ENCODE data around the gene RSRC1. TPM values are rescaled to one million over a fixed set of nuclear protein-coding genes. Genes with fewer than 3 reads are reported as not detected.

Gene RSRC1
- total and polyA plus RNA-seq, 12 donors = 12.6 to 27.6 (median 21.4) TPM

DNA sequence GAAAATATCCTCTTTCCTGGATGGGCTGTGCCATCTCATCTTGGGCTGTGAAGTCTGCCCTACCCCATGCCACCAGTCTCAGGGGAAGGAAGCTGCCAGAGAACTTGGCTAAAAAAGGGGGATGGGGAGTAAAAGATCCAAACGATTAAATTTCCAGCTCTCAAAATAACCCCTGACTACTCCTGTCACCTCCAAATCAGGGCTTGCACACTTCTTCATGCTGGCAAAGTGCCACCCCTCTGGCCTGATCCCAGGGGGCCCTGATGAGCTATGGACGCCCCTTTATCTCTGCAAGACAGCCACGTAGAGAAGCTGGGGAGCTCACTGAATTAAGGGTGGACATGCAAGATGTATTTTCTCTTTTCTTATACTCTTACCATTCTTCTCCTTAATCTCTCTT lies 459.9 kb downstream of the RSRC1 start:
- peaks cover 0 to 16% (median 0%) of the 10 kb centered on the region in 7 donors for H3K27me3 ChIP-seq
- DNase-seq (peak in 1 of 2 donors; percentile 30), ATAC-seq (no peak)
- H3K36me3 ChIP-seq = no peaks in the 10 kb centered on the region
- H3K4me3 ChIP-seq = no peak overlapping the region
- intact Hi-C loops (cut with DNase I) = loop anchor here in 5 of 10 donors (5.0 to 10.0 kb wide), 3 partner anchors 73 to 235 kb away; partner anchors contain the start of genes GFM1 (in 4 of the 5) and MFSD1 (in 1 of the 5)
- H3K9me3 ChIP-seq = peaks cover 0 to 5% (median 0%) of the 10 kb centered on the region in 11 donors
- peak overlapping the region in 9 of 10 donors; percentile 42 to 91 (median 71) for H3K27ac ChIP-seq
- peaks cover 0 to 37% (median 14%) of the 10 kb centered on the region in 9 donors for H3K4me1 ChIP-seq
- TF ChIP-seq, protein P1, sequence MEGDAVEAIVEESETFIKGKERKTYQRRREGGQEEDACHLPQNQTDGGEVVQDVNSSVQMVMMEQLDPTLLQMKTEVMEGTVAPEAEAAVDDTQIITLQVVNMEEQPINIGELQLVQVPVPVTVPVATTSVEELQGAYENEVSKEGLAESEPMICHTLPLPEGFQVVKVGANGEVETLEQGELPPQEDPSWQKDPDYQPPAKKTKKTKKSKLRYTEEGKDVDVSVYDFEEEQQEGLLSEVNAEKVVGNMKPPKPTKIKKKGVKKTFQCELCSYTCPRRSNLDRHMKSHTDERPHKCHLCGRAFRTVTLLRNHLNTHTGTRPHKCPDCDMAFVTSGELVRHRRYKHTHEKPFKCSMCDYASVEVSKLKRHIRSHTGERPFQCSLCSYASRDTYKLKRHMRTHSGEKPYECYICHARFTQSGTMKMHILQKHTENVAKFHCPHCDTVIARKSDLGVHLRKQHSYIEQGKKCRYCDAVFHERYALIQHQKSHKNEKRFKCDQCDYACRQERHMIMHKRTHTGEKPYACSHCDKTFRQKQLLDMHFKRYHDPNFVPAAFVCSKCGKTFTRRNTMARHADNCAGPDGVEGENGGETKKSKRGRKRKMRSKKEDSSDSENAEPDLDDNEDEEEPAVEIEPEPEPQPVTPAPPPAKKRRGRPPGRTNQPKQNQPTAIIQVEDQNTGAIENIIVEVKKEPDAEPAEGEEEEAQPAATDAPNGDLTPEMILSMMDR (IDR thresholded peaks at IDR 0.05) = no peak
- WGBS, 2 donors = 15 to 31% methylated on average over 3 of the region's 3 CpGs

DNA sequence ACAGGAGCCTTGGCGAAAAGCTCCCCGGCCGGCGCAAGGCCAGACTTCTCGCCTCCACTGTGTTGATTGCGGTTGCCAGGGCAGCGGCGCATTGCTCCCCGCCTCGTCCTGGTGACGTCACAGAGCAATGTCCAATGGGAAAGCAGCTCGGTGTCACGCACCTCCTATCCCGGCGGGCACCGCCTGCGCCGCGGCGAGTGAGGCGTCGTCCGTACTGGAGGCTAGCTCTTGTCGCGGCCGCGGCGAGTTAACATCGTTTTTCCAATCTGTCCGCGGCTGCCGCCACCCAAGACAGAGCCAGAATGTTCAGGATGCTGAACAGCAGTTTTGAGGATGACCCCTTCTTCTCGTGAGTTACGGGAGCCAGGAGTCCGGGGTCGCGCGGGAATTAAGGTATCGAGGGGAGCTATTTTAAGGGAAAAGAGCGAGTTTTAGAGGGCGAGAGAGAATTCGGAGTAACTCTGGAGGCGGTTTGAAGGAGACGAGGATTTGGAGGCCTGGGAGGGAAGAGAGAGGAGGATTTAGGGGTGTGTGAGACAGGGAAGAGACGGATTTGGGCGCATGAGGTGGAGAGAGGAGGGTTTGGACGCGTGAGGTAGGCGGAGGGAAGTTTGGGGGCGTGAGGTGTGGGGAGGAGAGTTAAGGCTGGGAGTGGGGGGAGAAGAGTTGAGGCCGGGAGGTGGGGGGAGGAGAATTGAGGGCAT lies 461.3 kb downstream of the RSRC1 start, which contains the start of gene MLF1:
Gene MLF1 (plus strand): TSS at position 196 of the 704 bp plus-strand sequence. CDS start 107 bp downstream, at position 303.
- 0 to 1% methylated on average over 51 of the region's 51 CpGs for WGBS, 2 donors
- intact Hi-C loops (cut with DNase I) = loop anchor here in 5 of 10 donors (5.0 to 10.0 kb wide), 3 partner anchors 71 to 234 kb away; partner anchors contain the start of genes GFM1 (in 4 of the 5) and MFSD1 (in 1 of the 5)
- ATAC-seq = peak; percentile 99 to 100 (median 99)

DNA sequence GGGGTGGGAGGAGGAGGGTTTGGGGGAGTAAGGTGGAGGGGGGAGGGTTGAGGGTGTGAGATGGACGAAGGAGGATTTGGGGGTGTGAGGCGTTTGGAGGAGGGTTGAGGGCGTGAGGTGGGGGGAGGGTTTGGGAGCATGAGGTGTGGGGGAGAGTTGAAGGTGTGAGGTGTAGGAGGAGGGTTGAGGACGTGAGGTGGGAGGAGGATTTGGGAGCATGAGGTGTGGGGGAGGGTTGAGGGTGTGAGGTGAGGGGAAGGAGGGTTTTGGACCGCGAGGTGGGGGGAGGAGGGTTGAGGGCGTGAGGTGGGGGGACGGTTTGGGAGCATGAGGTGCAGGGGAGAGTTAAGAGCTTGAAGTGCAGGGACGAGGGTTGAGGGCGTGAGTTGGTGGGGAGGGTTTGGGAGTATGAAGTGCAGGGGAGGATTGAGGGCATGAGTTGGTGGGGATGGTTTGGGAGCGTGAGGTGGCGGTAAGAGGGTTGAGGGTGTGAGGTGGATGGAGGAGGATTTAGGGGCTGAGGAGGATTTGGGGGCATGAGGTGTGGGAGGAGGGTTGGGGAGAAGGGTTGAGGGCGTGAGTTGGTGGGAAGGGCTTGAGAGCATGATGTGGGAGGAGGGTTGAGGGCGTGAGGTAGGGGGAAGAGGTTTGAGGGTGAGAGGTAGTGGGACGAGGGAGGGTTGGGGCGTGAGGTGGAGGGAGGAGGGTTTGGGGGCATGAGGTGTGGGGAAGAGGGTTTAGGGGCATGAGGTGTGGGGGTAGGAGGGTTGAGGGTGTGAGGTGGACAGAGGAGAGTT lies 462.3 kb downstream of the RSRC1 start:
- Histone ChIP-seq H3K4me1 (peaks cover 0 to 37% (median 14%) of the 10 kb centered on the region in 9 donors), H3K27ac (peak overlapping the region in 4 of 10 donors; percentile 6 to 43 (median 23)), H3K36me3 (no peaks in the 10 kb centered on the region), H3K4me3 (peak overlapping the region in 9 of 10 donors; percentile 14 to 80 (median 35)), H3K9me3 (no peaks in the 10 kb centered on the region), H3K27me3 (peaks cover 0 to 16% (median 0%) of the 10 kb centered on the region in 7 donors)
- intact Hi-C loops (cut with DNase I) = loop anchor here in 5 of 10 donors (5.0 to 10.0 kb wide), 3 partner anchors 70 to 233 kb away; partner anchors contain the start of genes GFM1 (in 4 of the 5) and MFSD1 (in 1 of the 5)
- TF ChIP-seq, protein P1 (IDR thresholded peaks at IDR 0.05) = no peak
- 53 to 73% methylated on average over 15 to 16 of the region's 16 CpGs for WGBS, 2 donors
- ATAC-seq (peak in 1 of 8 donors; percentile 1), DNase-seq (no peak)

More for the DNA sequence above, 461.3 kb downstream of the RSRC1 start, which contains the start of gene MLF1:
- H3K27me3 ChIP-seq = peaks cover 0 to 16% (median 0%) of the 10 kb centered on the region in 7 donors
- H3K4me1 ChIP-seq = peaks cover 0 to 37% (median 14%) of the 10 kb centered on the region in 9 donors
- no peaks in the 10 kb centered on the region for H3K9me3 ChIP-seq
- no peaks in the 10 kb centered on the region for H3K36me3 ChIP-seq
- TF ChIP-seq, protein P1 (IDR thresholded peaks at IDR 0.05) = no peak
- H3K4me3 ChIP-seq = peak within 1 kb of the TSS; percentile 57 to 92 (median 66)
- H3K27ac ChIP-seq = peak within 1 kb of the TSS; percentile 67 to 91 (median 80)
- DNase-seq = peak; percentile 97 to 98

DNA sequence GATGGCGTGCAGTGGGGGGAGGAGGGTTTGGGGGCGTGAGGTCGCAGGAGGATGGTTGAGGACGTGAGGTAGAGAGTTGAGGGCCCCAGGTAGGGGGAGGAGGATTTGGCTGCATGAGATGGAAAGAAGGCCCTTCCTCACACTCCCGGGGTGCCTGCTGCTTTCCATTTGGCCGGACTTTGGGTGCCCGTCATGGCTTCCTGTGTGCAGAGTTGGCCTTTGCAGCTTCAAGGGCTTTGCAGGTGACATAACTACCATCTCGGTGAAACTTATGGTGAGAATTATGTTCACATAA lies 462.8 kb downstream of the RSRC1 start:
- Histone ChIP-seq H3K36me3 (no peaks in the 10 kb centered on the region), H3K4me3 (peak overlapping the region in 9 of 10 donors; percentile 14 to 80 (median 35)), H3K9me3 (no peaks in the 10 kb centered on the region), H3K27me3 (peaks cover 0 to 16% (median 0%) of the 10 kb centered on the region in 7 donors), H3K4me1 (peaks cover 0 to 43% (median 15%) of the 10 kb centered on the region in 9 donors), H3K27ac (peak overlapping the region in 6 of 10 donors; percentile 6 to 43 (median 23))
- TF ChIP-seq, protein P1 (IDR thresholded peaks at IDR 0.05) = no peak
- DNase-seq (no peak), ATAC-seq (no peak)
- 33 to 72% methylated on average over 8 of the region's 8 CpGs for WGBS, 2 donors
- intact Hi-C loops (cut with DNase I) = loop anchor here in 5 of 10 donors (5.0 to 10.0 kb wide), 3 partner anchors 70 to 232 kb away; partner anchors contain the start of genes GFM1 (in 4 of the 5) and MFSD1 (in 1 of the 5)
